GM18867 (cell line): ENCODE measurements around the gene ENTHD1.
A peak's percentile ranks its signal among the peaks of the same experiment; 100 is the strongest.
"Not testable (repeated sequence)": the region's sequence is repeated elsewhere in the genome, so short reads cannot be mapped to it uniquely, and the experiment has no call there.

Experiments used
- ATAC-seq: cut with Tn5 transposase; IDR thresholded peaks from one replicate; pipeline ENCODE4 v1.9.1; 2021; ENCODE audit warnings: mild to moderate bottlenecking, moderate library complexity; ENCODE audit not compliant: unreplicated experiment

ENTHD1 gene

DNA sequence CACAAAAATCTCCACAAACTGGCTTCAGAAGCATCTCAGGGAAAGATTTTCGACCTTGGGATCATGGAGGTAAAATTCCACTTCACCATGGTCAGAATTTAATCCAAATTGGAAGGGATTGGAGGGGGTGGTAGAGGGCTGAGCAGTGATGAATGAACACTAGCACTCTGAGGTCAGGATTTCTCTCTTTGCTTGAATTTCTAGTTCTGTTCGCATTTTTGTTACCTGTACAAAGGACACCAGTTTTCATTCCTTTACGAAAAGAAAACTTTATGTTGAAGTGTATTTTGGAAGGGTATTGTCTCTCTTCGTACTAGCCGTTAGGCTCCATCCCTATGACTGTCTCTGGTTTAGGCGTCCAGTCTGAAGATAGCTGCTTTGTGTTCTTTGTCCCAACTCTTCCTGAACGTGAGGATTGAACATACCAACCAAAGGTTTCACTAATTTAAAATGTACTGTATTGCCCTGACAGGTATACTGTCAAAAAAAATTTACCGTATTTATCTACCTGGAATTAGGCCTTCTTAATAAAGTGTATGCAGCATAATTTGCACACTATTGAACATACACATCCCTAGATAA, 8.1 kb upstream of the ENTHD1 start:
- no peak for ATAC-seq

DNA sequence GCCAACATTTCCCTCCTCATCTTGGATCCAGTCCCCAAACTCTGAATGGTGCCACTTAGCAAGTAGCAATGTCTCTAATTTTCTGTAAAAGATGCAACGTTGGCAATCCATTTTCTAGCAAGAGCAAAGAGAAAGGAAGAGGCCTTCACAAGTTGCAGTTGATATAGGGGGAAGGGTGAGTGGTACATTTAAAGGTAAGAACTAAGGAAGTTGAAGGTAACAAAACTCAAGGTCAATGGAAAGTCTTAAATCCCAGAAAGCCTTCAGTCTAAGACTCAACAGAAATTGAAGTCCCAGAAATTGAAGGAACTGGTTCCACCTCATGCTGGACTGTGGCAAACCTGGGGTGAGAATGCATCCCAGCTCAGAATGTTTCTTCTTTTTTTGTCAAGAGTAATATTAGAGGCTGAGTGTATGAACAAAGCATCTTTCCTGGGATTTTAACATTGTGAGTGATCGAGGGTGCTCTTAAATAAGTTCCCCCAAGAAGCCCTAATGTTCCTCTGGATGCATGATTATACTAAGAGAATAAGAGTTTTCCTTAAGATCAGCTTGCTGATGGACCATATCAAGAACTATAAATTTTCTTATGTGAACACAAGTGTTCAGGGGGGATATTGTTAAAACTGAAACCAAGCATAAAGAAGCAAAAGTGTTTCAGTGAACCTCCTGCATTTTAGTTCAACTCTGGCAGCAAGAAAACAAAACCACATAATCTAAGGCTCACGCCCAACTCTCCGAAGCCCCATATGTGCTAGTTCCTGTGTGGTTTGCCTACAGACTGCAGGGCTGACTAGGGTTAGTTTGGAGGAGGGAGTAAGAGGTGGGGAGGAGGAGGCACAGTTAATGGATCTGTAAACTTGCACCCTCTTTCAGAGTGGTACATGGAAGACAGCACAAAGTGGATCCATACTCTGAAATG, 7.0 kb upstream of the ENTHD1 start, which contains the start of gene GRAP2:
TSS of gene GRAP2 (plus strand) at position 779 of the 922 bp plus-strand sequence. CDS start 46,023 bp downstream, outside the sequence.
- peak; percentile 70 for ATAC-seq

DNA sequence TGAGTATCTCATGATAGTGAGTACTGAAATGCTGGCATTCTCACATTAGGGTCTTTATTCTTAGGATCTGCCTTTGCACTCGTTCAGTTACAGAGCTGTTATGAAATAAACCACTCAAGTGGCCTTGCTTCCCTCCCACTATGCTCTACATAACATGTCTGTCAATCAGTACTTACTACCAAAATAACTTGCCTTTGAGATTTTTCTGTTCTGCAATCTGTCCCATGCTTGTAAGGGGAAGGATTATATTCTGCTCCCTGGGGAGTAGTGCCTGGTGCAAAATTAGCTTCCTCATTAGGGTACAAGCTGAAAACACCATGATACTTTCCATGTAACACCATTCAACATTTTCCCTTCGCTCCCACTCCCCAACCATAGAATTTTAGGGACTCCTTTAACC, 5.4 kb upstream of the ENTHD1 start:
- peak; percentile 67 for ATAC-seq

DNA sequence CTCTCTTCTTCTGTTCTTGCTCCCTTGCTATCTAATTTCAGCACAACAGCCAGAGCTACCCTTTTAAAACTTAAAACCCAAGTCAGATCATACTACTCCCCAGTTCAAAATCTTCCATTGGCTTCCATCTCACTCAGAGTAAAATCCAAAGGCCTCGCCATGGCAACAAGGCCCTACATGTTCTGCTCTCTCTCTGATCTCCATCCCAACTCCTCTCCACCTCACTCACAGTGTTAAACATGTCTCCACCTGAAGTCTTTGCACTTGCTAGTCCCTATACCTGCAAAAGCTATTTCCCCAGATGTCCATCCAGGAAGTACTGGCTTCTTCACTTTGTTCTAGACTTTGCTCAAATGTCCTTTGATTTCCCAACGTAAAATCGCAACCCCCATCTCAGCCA, 4.3 kb upstream of the ENTHD1 start:
- no peak for ATAC-seq

DNA sequence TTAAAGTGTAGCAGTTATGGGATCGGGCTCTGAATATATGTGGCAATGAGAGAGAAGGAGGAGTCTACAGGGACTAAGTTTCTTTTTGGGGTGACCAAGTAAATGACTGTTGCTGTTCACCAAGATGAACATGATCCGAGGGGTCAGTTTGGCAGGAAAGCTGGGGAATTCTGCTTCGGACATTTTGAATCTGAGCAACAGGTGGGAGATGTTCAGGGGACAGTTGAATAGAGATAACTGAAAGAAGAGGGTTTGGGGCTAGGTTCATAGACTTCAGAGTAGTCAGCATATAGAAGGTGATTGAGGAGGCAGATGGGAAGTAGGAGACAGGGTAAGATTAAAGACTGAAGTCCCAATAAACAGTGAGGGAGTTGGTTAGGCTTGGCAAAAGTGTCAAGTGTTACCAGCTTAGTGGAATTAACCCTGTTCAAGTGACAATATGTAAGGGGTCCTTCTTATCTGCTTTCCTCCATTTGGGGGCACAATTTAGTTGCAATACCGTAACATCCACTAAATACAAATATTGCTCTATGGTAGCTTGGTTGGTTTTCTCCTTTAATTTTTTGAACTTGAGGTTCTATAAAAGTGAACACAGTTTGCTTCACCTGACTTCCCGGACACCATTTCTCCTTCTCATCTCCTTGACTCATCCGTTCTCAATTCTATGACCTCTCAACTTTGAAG, 2.9 kb upstream of the ENTHD1 start:
- ATAC-seq = no peak

DNA sequence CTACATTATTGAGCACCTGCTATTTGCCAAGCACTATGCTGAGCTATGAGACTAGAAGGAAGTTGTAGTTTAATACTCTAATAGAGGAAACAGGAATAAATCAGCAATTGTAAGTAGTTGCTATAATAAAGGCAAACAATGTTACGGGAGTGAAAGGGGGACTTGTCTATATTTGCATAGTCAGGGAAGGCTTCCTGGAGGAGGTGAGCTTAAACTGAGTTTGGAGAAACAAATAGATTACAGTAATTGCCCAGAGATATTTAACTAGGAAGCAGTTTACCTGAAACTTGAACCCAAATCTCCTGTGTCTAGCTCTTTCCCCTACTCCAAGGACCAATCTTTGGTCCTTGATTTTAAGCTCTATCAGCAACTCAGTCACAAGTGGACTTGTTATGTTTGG, 2.1 kb upstream of the ENTHD1 start:
- ATAC-seq = no peak

DNA sequence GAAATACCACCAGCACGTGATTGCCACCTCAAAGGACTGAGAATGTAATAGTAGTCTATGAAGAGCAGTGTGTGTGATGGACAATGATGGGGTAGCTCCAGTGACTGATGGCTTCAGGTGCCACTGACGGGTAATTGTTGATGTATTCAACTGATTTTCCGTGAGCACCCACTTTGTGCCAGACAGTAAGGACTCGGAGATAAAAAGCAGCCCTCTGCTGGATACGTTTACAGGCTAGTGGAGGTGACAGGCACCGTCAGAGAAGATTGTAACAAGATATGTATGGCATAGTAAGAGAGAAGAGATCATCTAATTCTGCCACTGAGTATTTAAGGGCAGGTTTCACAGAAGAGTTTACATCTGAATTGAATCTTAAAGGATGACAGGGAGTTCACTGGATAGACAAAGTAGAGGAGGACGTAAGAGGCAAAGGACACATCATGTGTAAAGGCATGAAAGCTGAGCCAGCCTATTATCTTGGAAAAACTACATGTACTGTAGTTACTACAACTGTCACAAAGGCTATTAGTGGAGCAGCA, 1.1 kb upstream of the ENTHD1 start:
- ATAC-seq = no peak

DNA sequence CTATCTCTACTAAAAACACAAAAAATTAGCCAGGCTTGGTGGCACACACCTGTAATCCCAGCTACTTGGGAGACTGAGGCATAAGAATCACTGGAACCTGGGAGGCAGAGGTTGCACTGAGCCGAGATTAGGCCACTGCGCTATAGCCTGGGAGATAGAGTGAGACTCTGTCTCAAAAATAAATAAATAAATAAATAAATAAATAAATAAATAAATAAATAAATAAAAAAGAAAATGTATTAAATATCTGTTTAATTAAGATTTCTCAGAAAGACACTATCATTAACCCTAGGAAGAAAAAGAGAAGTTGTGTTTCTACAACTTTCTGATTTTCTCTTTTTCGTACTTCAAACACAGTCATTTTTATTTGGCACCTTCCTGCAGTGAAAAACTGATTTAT, 3.6 kb downstream of the ENTHD1 start:
- ATAC-seq = not testable (repeated sequence)

DNA sequence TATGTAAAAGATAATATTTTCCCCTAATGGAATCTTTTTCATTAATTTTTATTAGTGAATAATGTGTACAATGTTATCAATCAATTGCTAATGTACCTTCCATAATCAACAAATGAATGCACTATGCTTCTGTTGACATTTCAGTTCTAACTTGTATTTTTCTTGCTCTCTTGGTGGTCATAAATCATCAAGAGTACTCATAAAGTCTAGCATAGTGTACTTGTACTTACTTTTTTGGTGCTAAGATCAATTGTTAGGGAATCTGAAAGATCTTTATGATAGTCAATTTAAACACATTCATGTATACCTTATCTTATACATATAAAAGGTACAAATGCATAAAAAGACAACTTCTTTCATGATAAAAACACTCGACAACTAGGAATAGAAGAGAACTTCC, 10.5 kb downstream of the ENTHD1 start:
- no peak for ATAC-seq

DNA sequence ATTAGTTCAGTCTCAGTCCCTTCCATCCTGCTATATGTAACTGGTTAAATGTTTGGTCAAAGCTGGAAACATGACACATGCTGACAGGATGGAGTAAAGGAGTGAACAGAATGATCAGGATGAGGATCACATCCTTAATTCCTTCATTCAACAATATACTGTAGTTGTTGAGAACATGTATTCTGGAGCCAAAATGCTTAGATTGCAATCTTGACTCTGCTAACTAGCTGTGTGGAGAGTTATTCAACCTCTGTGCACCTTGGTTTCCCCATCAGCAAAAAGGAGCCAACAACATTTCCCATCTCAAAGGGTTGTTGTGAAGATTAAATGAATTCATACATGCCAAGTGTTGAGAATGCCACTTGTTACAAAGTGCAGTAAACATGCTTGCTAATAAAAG, 12.8 kb downstream of the ENTHD1 start:
- ATAC-seq = no peak

DNA sequence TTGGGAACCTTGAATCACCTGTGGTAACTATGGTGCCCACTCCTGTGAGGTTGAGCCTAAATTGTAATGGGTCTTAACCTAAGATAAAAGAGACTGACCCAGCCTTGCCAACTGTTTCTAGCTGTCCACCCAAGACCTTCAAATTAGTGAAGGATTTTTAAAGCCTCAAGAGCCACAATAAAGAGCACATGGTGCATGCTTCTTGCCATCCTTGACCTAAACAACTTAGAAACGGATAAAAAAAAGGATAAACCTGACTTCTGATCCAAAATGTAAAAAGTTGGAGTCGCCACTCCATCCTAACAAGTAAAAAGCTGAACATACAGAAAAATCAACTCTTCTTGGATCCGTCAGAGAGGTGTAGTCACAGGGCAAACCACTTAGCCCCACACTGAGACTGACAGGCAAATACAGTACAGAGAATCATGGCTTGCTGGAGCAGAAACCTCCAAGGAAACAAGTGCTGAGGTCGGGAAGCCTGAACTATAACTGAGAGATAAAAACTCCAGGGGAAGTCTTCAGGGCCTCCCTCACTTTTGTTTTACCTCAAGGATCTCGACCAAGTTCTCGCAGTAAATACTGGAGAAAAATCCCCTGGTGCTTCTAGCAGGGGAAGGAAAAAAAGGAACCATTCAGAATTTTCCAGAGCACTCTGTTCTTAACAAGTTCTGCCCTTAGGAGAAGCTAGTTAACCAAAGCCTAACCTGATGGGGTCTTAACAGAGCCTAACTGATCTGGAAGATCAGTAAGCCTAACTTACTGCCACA, 16.3 kb downstream of the ENTHD1 start:
- ATAC-seq = no peak

DNA sequence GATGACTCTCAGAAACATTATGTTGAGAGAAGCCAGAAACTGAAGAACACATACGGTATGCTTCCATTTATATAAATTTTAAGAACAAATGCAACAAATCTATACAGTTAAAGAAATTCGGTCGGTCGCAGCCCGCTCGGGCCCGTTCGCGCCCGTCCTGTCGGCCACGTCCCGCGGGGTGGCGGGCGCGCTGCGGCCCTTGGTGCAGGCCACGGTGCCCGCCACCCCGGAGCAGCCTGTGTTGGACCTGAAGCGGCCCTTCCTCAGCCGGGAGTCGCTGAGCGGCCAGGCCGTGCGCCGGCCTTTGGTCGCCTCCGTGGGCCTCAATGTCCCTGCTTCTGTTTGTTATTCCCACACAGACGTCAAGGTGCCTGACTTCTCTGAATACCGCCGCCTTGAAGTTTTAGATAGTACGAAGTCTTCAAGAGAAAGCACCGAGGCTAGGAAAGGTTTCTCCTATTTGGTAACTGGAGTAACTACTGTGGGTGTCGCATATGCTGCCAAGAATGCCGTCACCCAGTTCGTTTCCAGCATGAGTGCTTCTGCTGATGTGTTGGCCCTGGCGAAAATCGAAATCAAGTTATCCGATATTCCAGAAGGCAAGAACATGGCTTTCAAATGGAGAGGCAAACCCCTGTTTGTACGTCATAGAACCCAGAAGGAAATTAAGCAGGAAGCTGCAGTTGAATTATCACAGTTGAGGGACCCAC, 18.2 kb downstream of the ENTHD1 start:
- ATAC-seq = not testable (repeated sequence)

DNA sequence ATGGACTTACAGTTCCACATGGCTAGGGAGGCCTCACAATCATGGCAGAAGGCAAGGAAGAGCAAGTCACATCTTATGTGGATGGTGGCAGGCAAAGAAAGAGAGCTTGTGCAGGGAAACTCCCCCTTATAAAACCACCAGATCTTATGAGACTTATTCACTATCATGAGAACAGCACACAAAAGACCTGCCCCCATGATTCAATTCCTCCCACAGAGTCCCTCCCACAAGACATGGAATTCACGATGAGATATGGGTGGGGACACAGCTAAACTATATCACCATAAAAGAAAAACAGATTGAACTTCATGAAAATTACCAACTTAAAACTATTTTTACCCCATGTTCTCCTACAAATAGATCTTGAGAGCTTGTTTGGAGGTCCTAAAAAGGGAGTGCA, 19.6 kb downstream of the ENTHD1 start:
- no peak for ATAC-seq

DNA sequence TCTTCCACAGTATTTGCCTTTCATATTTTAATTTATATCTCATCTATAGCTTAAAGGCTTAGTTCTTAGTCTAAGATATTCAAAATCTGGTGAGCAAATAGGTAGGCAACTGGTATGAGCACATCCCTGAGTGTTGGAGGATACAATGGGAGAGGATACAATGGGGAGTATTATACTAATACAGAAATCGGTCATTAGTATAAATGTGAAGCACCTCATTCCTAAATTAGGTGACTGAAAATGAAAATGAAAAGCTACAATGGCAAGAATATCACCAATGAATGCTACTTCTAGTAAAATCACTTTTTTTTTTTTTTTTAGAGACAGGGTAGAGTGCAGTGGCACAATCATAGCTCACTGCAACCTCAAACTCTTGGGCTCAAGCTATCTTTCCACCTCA, 21.0 kb downstream of the ENTHD1 start:
- no peak for ATAC-seq

DNA sequence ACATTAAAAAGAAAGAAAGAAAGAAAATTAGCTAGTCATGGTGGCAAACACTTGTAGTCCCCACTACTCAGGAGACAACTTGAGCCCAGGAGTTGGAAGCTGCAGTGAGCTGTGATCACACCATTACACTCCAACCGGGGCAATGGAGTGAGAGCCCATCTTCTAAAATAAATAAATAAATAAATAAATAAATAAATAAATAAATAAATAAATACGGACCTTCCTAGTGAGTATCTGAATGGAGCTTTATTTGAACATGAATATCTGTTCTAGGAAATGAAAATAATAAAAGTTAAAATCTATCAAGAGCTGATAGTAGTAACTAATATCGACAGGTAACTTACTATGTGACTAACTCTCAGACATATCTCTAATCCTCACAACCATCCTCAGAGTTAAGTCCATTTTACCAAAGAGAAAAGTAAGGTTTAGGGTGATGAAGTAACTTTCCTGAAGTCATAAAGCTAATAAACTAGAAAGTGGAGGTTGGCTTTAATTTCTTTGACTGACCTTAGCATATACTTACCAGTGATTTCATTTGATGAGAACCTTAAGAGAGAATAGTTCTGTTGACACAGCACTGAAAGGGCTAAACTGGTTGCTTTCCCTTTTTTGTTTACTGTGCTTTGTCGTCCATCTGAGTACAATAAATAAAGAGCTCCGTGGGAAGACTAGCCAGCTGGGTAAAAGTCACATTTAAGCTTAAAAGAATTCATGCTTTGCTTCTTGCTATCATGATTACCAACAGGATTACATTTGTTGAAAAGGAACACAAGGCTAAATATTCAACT, 22.4 kb downstream of the ENTHD1 start:
- ATAC-seq = no peak

DNA sequence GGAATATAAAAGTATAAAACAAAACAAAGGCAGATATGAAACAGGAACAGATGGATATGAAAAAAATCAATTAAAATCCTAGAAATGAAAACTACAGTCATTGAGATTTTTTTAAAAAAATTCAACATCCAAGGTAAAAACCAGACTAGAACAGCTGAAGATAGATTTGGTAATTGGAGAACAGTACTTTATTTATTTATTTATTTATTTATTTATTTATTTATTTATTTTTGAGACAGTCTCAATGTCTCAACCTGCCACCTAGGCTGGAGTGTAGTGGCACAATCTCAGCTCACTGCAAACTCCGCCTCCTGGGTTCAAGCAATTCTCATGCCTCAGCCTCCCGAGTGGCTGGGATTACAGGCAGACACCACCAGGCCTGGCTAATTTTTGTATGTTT, 23.8 kb downstream of the ENTHD1 start:
- ATAC-seq = not testable (repeated sequence)

DNA sequence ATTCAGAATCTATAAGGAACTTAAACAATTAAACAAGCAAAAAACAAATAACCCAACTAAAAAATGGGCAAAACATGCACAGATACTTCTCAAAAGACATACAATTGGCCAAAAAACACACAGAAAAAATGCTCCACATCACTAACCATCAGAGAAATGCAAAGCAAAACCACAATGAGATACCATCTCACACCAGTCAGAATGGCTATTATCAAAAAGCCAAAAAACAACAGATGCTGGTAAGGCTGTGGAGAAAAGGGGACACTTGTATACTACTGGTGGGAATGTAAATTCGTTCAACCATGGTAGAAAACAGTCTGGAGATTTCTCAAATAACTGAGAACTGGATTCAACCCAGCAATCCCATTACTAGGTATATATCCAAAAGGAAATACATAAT, 24.8 kb downstream of the ENTHD1 start:
- no peak for ATAC-seq

DNA sequence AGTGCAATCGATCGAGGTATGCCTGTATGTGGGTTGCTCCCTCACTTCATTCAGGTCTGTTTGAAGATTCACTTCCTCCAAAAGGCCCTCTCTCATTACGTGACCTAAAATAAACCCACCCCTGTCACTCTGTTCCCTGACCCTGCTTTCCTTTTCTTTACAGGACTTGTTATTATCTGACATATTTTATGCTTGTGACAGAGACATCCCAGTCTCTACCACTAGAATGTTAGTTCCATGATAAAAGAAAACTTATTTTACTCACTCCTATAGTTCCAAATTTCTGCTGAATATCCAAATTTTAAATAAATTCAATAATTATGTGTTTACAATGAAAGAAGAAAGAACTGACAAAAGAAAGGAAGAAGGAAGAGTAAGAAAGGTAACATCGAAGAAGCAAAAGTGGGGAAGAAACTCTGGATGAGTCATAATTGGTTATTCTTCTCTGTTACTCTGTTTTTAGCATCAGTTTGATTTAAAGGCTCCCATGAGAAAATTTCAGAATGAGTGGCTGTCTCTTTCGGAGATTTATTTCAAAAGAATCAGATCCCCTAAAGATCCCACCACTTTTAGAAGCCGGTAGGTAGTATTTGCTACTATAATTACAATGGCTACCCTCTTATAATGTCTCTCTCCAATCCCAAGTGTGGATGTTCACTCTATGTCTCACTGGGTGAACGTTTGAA, 33.5 kb downstream of the ENTHD1 start:
- no peak for ATAC-seq

DNA sequence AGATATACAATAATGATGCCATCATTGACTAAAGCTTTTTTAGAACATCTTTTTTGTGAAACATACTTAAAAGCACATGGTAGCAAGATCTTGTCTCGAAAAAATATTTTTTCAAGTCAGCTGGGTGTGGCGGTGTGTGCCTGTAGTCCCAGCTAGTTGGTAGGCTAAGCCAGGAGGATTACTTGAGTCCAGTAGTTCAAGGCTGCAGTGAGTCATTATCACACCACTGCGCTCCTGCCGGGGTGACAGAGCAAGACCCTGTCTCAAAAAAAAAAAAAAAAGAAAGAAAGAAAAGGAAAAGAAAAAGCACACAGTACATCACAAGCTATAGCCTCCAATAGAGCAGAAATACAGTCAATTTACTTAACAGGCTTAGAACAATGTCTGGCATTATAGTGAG, 37.0 kb downstream of the ENTHD1 start:
- ATAC-seq = no peak
